ENCODE data around the gene AEBP1.

AEBP1 gene

DNA sequence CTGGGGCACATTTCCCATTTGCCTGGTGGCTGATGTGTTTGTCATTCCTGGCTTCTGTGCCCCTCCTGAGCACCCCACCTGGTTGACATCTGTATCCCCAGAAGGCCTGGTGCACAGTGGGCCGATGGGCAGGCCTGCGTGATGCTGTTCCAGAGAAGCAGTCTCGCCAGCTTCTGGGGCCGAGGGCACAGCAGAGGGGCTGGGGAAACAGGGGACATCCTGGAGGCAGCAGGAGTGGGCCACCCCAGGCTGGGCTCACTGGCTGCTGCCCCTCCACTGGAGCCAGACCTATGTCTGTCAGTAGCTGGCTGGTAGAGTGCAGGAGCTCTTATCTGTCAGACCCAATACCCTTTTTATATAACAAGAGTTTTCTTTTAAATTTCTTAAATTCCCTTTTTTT lies 37.9 kb downstream of the AEBP1 start:
- Histone ChIP-seq H3K36me3 (ENCODE audit: control insufficient read depth, insufficient read depth, low read length) (no peaks in the 10 kb centered on the region), H3K4me1 (ENCODE audit: control insufficient read depth, insufficient read depth, low read length) (peaks cover 26% of the 10 kb centered on the region), H3K4me3 (ENCODE audit: low read depth, low read length) (no peak overlapping the region), H3K27me3 (ENCODE audit: control insufficient read depth, insufficient read depth, low read length) (peaks cover 31% of the 10 kb centered on the region), H3K9me3 (ENCODE audit: control insufficient read depth, insufficient read depth, low read depth, low read length) (no peaks in the 10 kb centered on the region), H3K9ac (ENCODE audit: low read length) (no peak overlapping the region), H3K27ac (ENCODE audit: low read depth, low read length) (no peak overlapping the region)

- H3K27ac ChIP-seq (ENCODE audit: low read depth, low read length), result no peak overlapping the region
- no peaks in the 10 kb centered on the region for H3K36me3 ChIP-seq (ENCODE audit: control insufficient read depth, insufficient read depth, low read length)
- H3K9ac ChIP-seq (ENCODE audit: low read length), result no peak overlapping the region
- H3K4me1 ChIP-seq (ENCODE audit: control insufficient read depth, insufficient read depth, low read length), result peaks cover 36% of the 10 kb centered on the region
- no peak overlapping the region for H3K4me3 ChIP-seq (ENCODE audit: low read depth, low read length)
- H3K27me3 ChIP-seq (ENCODE audit: control insufficient read depth, insufficient read depth, low read length), result peaks cover 31% of the 10 kb centered on the region
- H3K9me3 ChIP-seq (ENCODE audit: control insufficient read depth, insufficient read depth, low read depth, low read length), result no peaks in the 10 kb centered on the region
These were observed 39.6 kb downstream of the AEBP1 start for GRCh38 chr7:44143646-44144250.

DNA sequence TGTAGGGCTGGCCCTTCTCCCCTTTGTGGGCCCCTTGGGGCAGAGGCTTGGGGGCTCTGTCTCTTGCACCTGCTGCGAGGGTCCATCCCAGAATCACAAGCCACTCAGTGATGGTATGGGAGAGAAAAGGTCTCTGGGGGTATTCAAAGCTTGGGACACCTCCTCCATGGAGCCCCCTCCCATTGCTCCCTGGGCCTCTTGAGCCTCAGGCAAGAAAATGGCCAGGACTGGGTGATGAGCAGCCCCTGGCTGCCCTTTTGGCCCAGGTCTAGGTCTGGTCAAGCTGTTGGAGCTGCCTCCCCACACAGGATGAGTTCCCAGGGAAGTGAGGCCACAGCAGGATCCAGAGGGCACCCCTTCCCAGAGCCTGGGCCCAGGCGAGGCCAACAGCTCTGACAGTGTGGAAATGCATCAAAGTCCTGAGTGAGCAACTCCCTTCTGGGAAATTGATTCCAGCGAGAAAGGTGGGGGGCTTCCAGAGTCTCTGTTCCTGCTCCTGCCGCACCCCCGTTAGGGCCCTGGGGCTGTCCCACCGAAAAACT lies 40.4 kb downstream of the AEBP1 start:
- no peaks in the 10 kb centered on the region for H3K9me3 ChIP-seq (ENCODE audit: control insufficient read depth, insufficient read depth, low read depth, low read length)
- no peak overlapping the region for H3K9ac ChIP-seq (ENCODE audit: low read length)
- H3K27ac ChIP-seq (ENCODE audit: low read depth, low read length), result no peak overlapping the region
- peaks cover 31% of the 10 kb centered on the region for H3K27me3 ChIP-seq (ENCODE audit: control insufficient read depth, insufficient read depth, low read length)
- H3K4me1 ChIP-seq (ENCODE audit: control insufficient read depth, insufficient read depth, low read length), result peaks cover 36% of the 10 kb centered on the region
- no peak overlapping the region for H3K4me3 ChIP-seq (ENCODE audit: low read depth, low read length)
- H3K36me3 ChIP-seq (ENCODE audit: control insufficient read depth, insufficient read depth, low read length), result no peaks in the 10 kb centered on the region

GRCh38 chr7:44144968-44145478 lies 40.9 kb downstream of the AEBP1 start:
- peaks cover 31% of the 10 kb centered on the region for H3K27me3 ChIP-seq (ENCODE audit: control insufficient read depth, insufficient read depth, low read length)
- H3K9me3 ChIP-seq (ENCODE audit: control insufficient read depth, insufficient read depth, low read depth, low read length), result no peaks in the 10 kb centered on the region
- H3K27ac ChIP-seq (ENCODE audit: low read depth, low read length), result no peak overlapping the region
- peaks cover 36% of the 10 kb centered on the region for H3K4me1 ChIP-seq (ENCODE audit: control insufficient read depth, insufficient read depth, low read length)
- H3K4me3 ChIP-seq (ENCODE audit: low read depth, low read length), result peak overlapping the region; percentile 72
- peak overlapping the region; percentile 30 for H3K9ac ChIP-seq (ENCODE audit: low read length)
- no peaks in the 10 kb centered on the region for H3K36me3 ChIP-seq (ENCODE audit: control insufficient read depth, insufficient read depth, low read length)

DNA sequence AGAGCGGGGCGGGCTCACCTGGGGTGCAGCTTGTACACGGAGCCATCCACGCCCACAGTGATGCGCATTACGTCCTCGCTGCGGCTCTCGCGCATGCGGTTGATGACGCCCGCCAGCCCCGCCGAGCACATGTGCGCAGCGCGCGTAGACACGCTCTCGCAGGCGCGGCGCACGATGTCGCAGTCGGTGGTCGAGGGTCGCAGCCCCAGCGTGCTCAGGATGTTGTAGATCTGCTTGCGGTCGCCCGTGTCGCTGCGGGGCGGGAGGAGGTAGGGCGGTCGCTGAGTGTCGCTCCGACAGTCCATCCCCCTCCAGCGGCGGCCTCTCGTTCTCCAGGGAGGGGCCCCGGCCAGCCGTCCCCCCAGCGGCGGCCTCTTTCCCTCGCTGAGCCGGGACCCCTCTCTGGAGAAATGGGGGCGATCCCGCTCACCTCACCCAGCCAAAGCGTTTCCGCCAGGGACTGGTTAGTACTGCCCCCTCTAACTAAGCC lies 41.4 kb downstream of the AEBP1 start:
- Histone ChIP-seq H3K4me1 (ENCODE audit: control insufficient read depth, insufficient read depth, low read length) (peaks cover 36% of the 10 kb centered on the region), H3K9ac (ENCODE audit: low read length) (peak overlapping the region; percentile 30), H3K4me3 (ENCODE audit: low read depth, low read length) (peak overlapping the region; percentile 72)

DNA sequence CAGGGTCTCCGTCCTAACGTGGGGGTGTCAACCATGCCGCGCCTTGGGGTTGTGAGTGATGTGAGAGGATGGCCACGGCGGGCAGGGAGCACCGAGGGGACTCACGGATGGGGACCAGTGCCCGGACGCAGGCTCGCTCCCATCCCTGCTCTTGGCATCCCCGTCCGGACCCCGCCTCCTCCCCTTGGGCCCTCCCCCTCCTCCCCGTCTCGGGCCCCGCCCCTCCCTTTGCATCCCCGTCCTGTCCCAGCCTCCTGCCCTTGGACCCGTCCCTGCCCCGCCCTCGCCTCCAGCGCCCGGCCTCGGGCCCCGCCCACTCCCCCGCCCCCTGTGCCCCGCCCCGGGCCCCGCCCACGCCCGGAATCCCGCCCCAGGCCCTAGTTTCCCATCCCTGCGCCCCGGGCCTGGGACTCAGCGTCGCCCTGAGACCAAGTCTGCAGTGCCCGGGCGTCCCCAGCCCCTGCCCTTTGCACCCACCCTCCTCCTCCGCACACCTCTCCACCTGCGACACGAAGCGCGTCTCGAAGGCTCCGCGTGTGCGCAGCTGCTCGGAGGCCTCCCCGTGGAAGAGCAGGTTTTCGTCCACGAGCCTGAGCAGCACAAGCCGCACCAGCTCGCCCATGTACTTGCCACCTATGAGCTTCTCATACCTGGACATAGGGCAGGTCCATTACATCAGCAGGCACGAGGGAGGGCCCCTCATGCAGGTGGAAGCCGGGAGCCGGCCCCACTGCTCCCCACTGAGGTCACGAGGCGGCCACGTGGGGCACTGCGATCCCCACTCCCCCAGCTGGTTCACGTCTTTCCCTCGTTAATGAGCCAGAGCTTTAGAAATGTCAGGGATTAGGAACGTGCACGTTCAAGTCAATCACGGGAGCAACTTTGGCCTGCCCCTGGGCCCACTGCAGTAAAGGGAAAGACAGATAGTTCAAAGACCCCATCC lies 42.1 kb downstream of the AEBP1 start:
- Histone ChIP-seq H3K27ac (ENCODE audit: low read depth, low read length) (no peak overlapping the region), H3K36me3 (ENCODE audit: control insufficient read depth, insufficient read depth, low read length) (no peaks in the 10 kb centered on the region), H3K4me1 (ENCODE audit: control insufficient read depth, insufficient read depth, low read length) (peaks cover 32% of the 10 kb centered on the region), H3K9ac (ENCODE audit: low read length) (peak overlapping the region; percentile 36), H3K4me3 (ENCODE audit: low read depth, low read length) (peak overlapping the region; percentile 72), H3K27me3 (ENCODE audit: control insufficient read depth, insufficient read depth, low read length) (peaks cover 31% of the 10 kb centered on the region), H3K9me3 (ENCODE audit: control insufficient read depth, insufficient read depth, low read depth, low read length) (no peaks in the 10 kb centered on the region)

More for the DNA sequence above, 41.4 kb downstream of the AEBP1 start:
- Histone ChIP-seq H3K36me3 (ENCODE audit: control insufficient read depth, insufficient read depth, low read length) (no peaks in the 10 kb centered on the region), H3K9me3 (ENCODE audit: control insufficient read depth, insufficient read depth, low read depth, low read length) (no peaks in the 10 kb centered on the region), H3K27me3 (ENCODE audit: control insufficient read depth, insufficient read depth, low read length) (peaks cover 31% of the 10 kb centered on the region), H3K27ac (ENCODE audit: low read depth, low read length) (no peak overlapping the region)

DNA sequence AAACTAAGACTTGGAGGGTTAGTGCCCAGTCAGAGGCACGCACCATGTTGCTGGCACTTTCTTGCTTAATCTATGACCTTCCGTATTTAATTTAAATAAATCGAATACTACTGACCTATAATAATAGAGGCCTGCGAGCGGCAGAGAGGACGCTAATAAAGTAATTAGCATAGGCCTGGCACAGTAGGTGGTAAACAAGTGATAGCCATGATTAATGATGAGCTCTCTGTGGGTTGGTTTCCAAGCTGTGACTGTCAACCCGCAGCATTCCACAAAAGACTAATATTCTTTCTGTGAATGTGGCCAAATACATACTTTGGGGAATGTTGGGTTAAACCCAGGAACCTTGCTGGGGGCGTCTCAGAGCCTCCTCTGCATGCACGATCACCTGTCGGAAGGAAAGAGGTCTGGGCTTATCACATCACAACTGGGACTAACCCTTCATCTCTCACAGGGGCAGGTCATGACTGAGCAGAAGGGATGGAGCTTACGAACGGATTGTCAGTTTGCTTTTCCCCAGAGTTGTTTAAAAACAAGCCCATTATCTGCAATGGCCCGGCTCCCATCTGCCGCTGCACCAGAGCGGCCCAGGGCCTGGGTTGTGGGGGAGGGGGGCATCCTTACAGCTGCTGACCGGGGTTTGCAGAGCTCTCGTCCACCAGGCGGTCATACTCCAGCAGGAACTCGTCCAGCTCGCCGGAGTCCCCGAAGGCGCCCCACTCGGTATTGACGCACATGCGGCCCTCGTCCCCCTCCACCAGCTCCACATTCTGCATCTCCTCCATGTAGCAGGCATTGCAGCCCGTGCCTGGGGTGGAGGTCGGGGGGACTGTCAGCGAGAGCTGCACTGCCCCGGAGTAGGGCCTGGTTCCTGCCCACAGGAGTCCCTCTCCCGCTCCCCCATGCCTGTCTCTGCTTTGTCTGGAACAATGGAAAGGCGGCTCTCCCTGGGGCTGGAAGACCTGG lies 43.2 kb downstream of the AEBP1 start:
- peaks cover 24% of the 10 kb centered on the region for H3K4me1 ChIP-seq (ENCODE audit: control insufficient read depth, insufficient read depth, low read length)
- H3K36me3 ChIP-seq (ENCODE audit: control insufficient read depth, insufficient read depth, low read length), result no peaks in the 10 kb centered on the region
- no peaks in the 10 kb centered on the region for H3K9me3 ChIP-seq (ENCODE audit: control insufficient read depth, insufficient read depth, low read depth, low read length)
- H3K27me3 ChIP-seq (ENCODE audit: control insufficient read depth, insufficient read depth, low read length), result peaks cover 31% of the 10 kb centered on the region
- no peak overlapping the region for H3K27ac ChIP-seq (ENCODE audit: low read depth, low read length)
- no peak overlapping the region for H3K9ac ChIP-seq (ENCODE audit: low read length)
- H3K4me3 ChIP-seq (ENCODE audit: low read depth, low read length), result no peak overlapping the region

- Histone ChIP-seq H3K4me1 (ENCODE audit: control insufficient read depth, insufficient read depth, low read length) (peaks cover 24% of the 10 kb centered on the region), H3K9me3 (ENCODE audit: control insufficient read depth, insufficient read depth, low read depth, low read length) (no peaks in the 10 kb centered on the region), H3K36me3 (ENCODE audit: control insufficient read depth, insufficient read depth, low read length) (no peaks in the 10 kb centered on the region), H3K9ac (ENCODE audit: low read length) (no peak overlapping the region), H3K4me3 (ENCODE audit: low read depth, low read length) (no peak overlapping the region), H3K27ac (ENCODE audit: low read depth, low read length) (no peak overlapping the region), H3K27me3 (ENCODE audit: control insufficient read depth, insufficient read depth, low read length) (peaks cover 31% of the 10 kb centered on the region)
These were observed 44.0 kb downstream of the AEBP1 start for GRCh38 chr7:44148166-44148565.

DNA sequence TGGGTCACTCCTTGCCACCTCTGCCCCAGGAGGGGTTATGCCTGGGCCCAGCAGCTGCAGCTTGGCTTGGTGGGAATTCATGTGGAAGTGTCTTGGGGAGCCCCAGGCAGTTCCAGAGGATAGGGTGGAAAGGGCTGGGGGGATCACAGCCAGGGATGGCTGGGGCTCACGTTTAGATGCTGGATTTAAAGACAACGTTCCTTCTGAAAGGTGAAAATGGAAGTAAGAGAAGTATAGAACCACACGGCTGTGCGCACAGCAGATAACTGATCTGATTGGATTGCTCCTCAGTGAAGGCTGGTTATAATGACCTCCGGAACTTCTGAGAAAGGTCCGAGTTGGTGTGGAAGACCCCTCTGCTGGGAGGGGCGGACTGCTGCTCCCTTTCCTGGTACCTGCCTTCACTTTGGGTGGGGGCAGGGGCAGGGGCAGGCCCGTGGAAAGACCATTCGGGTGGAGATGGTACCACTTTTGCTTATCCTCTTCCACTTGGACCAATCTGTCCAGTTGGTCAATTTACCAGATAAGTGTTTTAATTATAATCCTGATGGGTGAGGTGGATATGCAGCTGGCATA lies 44.9 kb downstream of the AEBP1 start:
- Histone ChIP-seq H3K27me3 (ENCODE audit: control insufficient read depth, insufficient read depth, low read length) (peaks cover 26% of the 10 kb centered on the region), H3K9ac (ENCODE audit: low read length) (no peak overlapping the region), H3K4me3 (ENCODE audit: low read depth, low read length) (no peak overlapping the region), H3K9me3 (ENCODE audit: control insufficient read depth, insufficient read depth, low read depth, low read length) (no peaks in the 10 kb centered on the region), H3K4me1 (ENCODE audit: control insufficient read depth, insufficient read depth, low read length) (peaks cover 24% of the 10 kb centered on the region), H3K36me3 (ENCODE audit: control insufficient read depth, insufficient read depth, low read length) (no peaks in the 10 kb centered on the region), H3K27ac (ENCODE audit: low read depth, low read length) (no peak overlapping the region)
